ENCODE results near the gene ETS1. TPM values are rescaled to one million over a fixed set of nuclear protein-coding genes. Genes with fewer than 3 reads are reported as not detected.
A peak's percentile ranks its signal among the peaks of the same experiment; 100 is the strongest.

ETS1 gene
- total RNA-seq, 1 donor, result 67.3 TPM

- Histone ChIP-seq H3K4me2 (ENCODE audit: insufficient read depth, low read length) (no peak overlapping the region), H3K36me3 (ENCODE audit: insufficient read depth, low read length) (peaks cover 57% of the 10 kb centered on the region), H3K79me2 (ENCODE audit: insufficient read depth, low read length) (peaks cover 32% of the 10 kb centered on the region), H2AFZ (ENCODE audit: low read length) (no peak overlapping the region), H3K4me3 (ENCODE audit: insufficient read depth, low read length) (no peak overlapping the region), H3K4me1 (ENCODE audit: insufficient read depth, low read length) (peaks cover 29% of the 10 kb centered on the region), H3K9me3 (ENCODE audit: low read depth, low read length) (no peaks in the 10 kb centered on the region), H3K27me3 (ENCODE audit: insufficient read depth, low read length) (no peaks in the 10 kb centered on the region), H4K20me1 (ENCODE audit: insufficient read depth, low read length) (no peaks in the 10 kb centered on the region), H3K27ac (ENCODE audit: low read depth, low read length) (peak overlapping the region; percentile 80)
- no peak for TF ChIP-seq CTCF (IDR thresholded peaks at IDR 0.05; ENCODE audit: extremely low read depth, low read depth, low read length)
- DNase-seq (ENCODE audit: insufficient read length, low spot score, missing footprints), result peak; percentile 22
Observed at GRCh38 chr11:128457874-128458273, 129.5 kb downstream of the ETS1 start.

- H3K27ac ChIP-seq (ENCODE audit: low read depth, low read length), result no peak overlapping the region
- H3K4me1 ChIP-seq (ENCODE audit: insufficient read depth, low read length), result peaks cover 36% of the 10 kb centered on the region
- peaks cover 21% of the 10 kb centered on the region for H3K79me2 ChIP-seq (ENCODE audit: insufficient read depth, low read length)
- DNase-seq (ENCODE audit: insufficient read length, low spot score, missing footprints), result peak; percentile 11
- H3K27me3 ChIP-seq (ENCODE audit: insufficient read depth, low read length), result no peaks in the 10 kb centered on the region
- peaks cover 45% of the 10 kb centered on the region for H3K36me3 ChIP-seq (ENCODE audit: insufficient read depth, low read length)
- H2AFZ ChIP-seq (ENCODE audit: low read length), result no peak overlapping the region
- no peaks in the 10 kb centered on the region for H3K9me3 ChIP-seq (ENCODE audit: low read depth, low read length)
- no peak for TF ChIP-seq CTCF (IDR thresholded peaks at IDR 0.05; ENCODE audit: extremely low read depth, low read depth, low read length)
- no peaks in the 10 kb centered on the region for H4K20me1 ChIP-seq (ENCODE audit: insufficient read depth, low read length)
- H3K4me3 ChIP-seq (ENCODE audit: insufficient read depth, low read length), result no peak overlapping the region
- no peak overlapping the region for H3K4me2 ChIP-seq (ENCODE audit: insufficient read depth, low read length)
Observed at GRCh38 chr11:128456566-128457268, 130.6 kb downstream of the ETS1 start.

GRCh38 chr11:128455766-128456165 lies 131.6 kb downstream of the ETS1 start:
- no peaks in the 10 kb centered on the region for H3K27me3 ChIP-seq (ENCODE audit: insufficient read depth, low read length)
- H4K20me1 ChIP-seq (ENCODE audit: insufficient read depth, low read length), result no peaks in the 10 kb centered on the region
- TF ChIP-seq CTCF (IDR thresholded peaks at IDR 0.05; ENCODE audit: extremely low read depth, low read depth, low read length), result no peak
- no peak overlapping the region for H3K4me3 ChIP-seq (ENCODE audit: insufficient read depth, low read length)
- peaks cover 13% of the 10 kb centered on the region for H3K79me2 ChIP-seq (ENCODE audit: insufficient read depth, low read length)
- H3K9me3 ChIP-seq (ENCODE audit: low read depth, low read length), result no peaks in the 10 kb centered on the region
- no peak overlapping the region for H3K27ac ChIP-seq (ENCODE audit: low read depth, low read length)
- no peak for DNase-seq (ENCODE audit: insufficient read length, low spot score, missing footprints)
- H3K4me1 ChIP-seq (ENCODE audit: insufficient read depth, low read length), result peaks cover 41% of the 10 kb centered on the region
- H3K4me2 ChIP-seq (ENCODE audit: insufficient read depth, low read length), result no peak overlapping the region
- H3K36me3 ChIP-seq (ENCODE audit: insufficient read depth, low read length), result peaks cover 36% of the 10 kb centered on the region
- no peak overlapping the region for H2AFZ ChIP-seq (ENCODE audit: low read length)

- H3K27ac ChIP-seq (ENCODE audit: low read depth, low read length), result peak overlapping the region; percentile 76
- H3K4me1 ChIP-seq (ENCODE audit: insufficient read depth, low read length), result peaks cover 38% of the 10 kb centered on the region
- no peaks in the 10 kb centered on the region for H3K27me3 ChIP-seq (ENCODE audit: insufficient read depth, low read length)
- DNase-seq (ENCODE audit: insufficient read length, low spot score, missing footprints), result peak; percentile 71
- H3K79me2 ChIP-seq (ENCODE audit: insufficient read depth, low read length), result no peaks in the 10 kb centered on the region
- H3K4me2 ChIP-seq (ENCODE audit: insufficient read depth, low read length), result peak overlapping the region; percentile 61
- H3K9me3 ChIP-seq (ENCODE audit: low read depth, low read length), result no peaks in the 10 kb centered on the region
- TF ChIP-seq CTCF (IDR thresholded peaks at IDR 0.05; ENCODE audit: extremely low read depth, low read depth, low read length), result no peak
- no peak overlapping the region for H3K4me3 ChIP-seq (ENCODE audit: insufficient read depth, low read length)
- no peak overlapping the region for H2AFZ ChIP-seq (ENCODE audit: low read length)
- no peaks in the 10 kb centered on the region for H4K20me1 ChIP-seq (ENCODE audit: insufficient read depth, low read length)
- peaks cover 21% of the 10 kb centered on the region for H3K36me3 ChIP-seq (ENCODE audit: insufficient read depth, low read length)
Observed at GRCh38 chr11:128453444-128454336, 133.7 kb downstream of the ETS1 start.
